Measurements from ENCODE around the gene PADI6. TPM values are rescaled to one million over a fixed set of nuclear protein-coding genes. Genes with fewer than 3 reads are reported as not detected.
"Not testable (repeated sequence)": the region's sequence is repeated elsewhere in the genome, so short reads cannot be mapped to it uniquely, and the experiment has no call there.

The PADI6 gene
- total RNA-seq, 1 donor from 2014 or later: not detected

GRCh38 chr1:17342014-17342441 lies 30.0 kb upstream of the PADI6 start:
- no peak overlapping the region for H3K4me2 ChIP-seq
- no peaks in the 10 kb centered on the region for H3K79me2 ChIP-seq (ENCODE audit: low read depth)
- H3K4me1 ChIP-seq: no peaks in the 10 kb centered on the region
- no peak overlapping the region for H3K27ac Mint-ChIP-seq
- H3K9me3 ChIP-seq (ENCODE audit: low read depth): no peaks in the 10 kb centered on the region
- DNase-seq (ENCODE audit: low spot score): no peak
- H2AFZ ChIP-seq (replicated peaks): no peak overlapping the region
- H3F3A ChIP-seq (ENCODE audit: low read depth): no peaks in the 10 kb centered on the region
- H3K4me1 Mint-ChIP-seq: no peaks in the 10 kb centered on the region
- H3K27ac ChIP-seq: no peak overlapping the region
- H3K27me3 Mint-ChIP-seq (ENCODE audit: insufficient read depth, low read depth): peaks cover 5% of the 10 kb centered on the region
- H3K36me3 Mint-ChIP-seq: no peaks in the 10 kb centered on the region
- no peaks in the 10 kb centered on the region for H3K27me3 ChIP-seq
- H3K9ac ChIP-seq: no peak overlapping the region
- H3K4me3 ChIP-seq: no peak overlapping the region
- H3K4me3 Mint-ChIP-seq: no peak overlapping the region
- peaks cover 6% of the 10 kb centered on the region for H3K9me3 Mint-ChIP-seq
- no peaks in the 10 kb centered on the region for H3K36me3 ChIP-seq
- TF ChIP-seq, protein P1, sequence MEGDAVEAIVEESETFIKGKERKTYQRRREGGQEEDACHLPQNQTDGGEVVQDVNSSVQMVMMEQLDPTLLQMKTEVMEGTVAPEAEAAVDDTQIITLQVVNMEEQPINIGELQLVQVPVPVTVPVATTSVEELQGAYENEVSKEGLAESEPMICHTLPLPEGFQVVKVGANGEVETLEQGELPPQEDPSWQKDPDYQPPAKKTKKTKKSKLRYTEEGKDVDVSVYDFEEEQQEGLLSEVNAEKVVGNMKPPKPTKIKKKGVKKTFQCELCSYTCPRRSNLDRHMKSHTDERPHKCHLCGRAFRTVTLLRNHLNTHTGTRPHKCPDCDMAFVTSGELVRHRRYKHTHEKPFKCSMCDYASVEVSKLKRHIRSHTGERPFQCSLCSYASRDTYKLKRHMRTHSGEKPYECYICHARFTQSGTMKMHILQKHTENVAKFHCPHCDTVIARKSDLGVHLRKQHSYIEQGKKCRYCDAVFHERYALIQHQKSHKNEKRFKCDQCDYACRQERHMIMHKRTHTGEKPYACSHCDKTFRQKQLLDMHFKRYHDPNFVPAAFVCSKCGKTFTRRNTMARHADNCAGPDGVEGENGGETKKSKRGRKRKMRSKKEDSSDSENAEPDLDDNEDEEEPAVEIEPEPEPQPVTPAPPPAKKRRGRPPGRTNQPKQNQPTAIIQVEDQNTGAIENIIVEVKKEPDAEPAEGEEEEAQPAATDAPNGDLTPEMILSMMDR (IDR thresholded peaks at IDR 0.05): no peak
- TF ChIP-seq EZH2 (IDR thresholded peaks at IDR 0.05) (no peak), EZH2phosphoT487 (IDR thresholded peaks at IDR 0.05) (no peak)
- no peaks in the 10 kb centered on the region for H4K20me1 ChIP-seq (ENCODE audit: low read depth)

DNA sequence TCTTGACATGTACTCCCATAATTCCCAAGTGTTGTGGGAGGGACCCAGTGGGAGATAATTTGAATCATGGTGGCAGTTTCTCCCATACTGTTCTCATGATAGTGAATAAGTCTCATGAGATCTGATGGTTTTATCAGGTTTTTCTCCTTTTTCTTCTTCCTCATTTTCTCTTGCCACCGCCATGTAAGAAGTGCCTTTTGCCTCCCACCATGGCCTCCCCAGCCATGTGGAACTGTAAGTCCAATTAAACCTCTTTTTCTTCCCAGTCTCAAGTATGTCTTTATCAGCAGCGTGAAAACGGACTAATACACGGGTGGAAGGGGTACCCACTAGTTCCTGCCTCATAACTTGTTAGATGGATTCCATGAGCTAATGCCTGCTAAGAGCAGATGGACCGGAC lies 26.5 kb upstream of the PADI6 start:
- H2AFZ ChIP-seq (replicated peaks); H3K79me2 ChIP-seq (ENCODE audit: low read depth); H3K36me3 Mint-ChIP-seq; H3K27ac ChIP-seq; H3K4me1 Mint-ChIP-seq; H3K27ac Mint-ChIP-seq; H3K36me3 ChIP-seq; H3K27me3 Mint-ChIP-seq (ENCODE audit: insufficient read depth, low read depth); H3K4me3 ChIP-seq; DNase-seq (ENCODE audit: low spot score); H3K4me1 ChIP-seq; H3K9ac ChIP-seq; H3K4me2 ChIP-seq; H4K20me1 ChIP-seq (ENCODE audit: low read depth); H3K27me3 ChIP-seq; H3K9me3 Mint-ChIP-seq; H3K4me3 Mint-ChIP-seq; H3F3A ChIP-seq (ENCODE audit: low read depth); H3K9me3 ChIP-seq (ENCODE audit: low read depth): not testable (repeated sequence)

- H3K27me3 ChIP-seq: no peaks in the 10 kb centered on the region
- no peak for DNase-seq (ENCODE audit: low spot score)
- no peak overlapping the region for H3K4me2 ChIP-seq
- H3K79me2 ChIP-seq (ENCODE audit: low read depth): no peaks in the 10 kb centered on the region
- peaks cover 2% of the 10 kb centered on the region for H3K27me3 Mint-ChIP-seq (ENCODE audit: insufficient read depth, low read depth)
- TF ChIP-seq, protein P1 (IDR thresholded peaks at IDR 0.05): no peak
- TF ChIP-seq EZH2 (IDR thresholded peaks at IDR 0.05) (no peak), EZH2phosphoT487 (IDR thresholded peaks at IDR 0.05) (no peak)
- H3K4me1 ChIP-seq: no peaks in the 10 kb centered on the region
- H2AFZ ChIP-seq (replicated peaks): no peak overlapping the region
- no peak overlapping the region for H3K27ac ChIP-seq
- no peaks in the 10 kb centered on the region for H3K36me3 Mint-ChIP-seq
- no peak overlapping the region for H3K27ac Mint-ChIP-seq
- H3K4me1 Mint-ChIP-seq: peaks cover 2% of the 10 kb centered on the region
- no peaks in the 10 kb centered on the region for H4K20me1 ChIP-seq (ENCODE audit: low read depth)
- H3K9ac ChIP-seq: no peak overlapping the region
- H3F3A ChIP-seq (ENCODE audit: low read depth): no peaks in the 10 kb centered on the region
- peaks cover 6% of the 10 kb centered on the region for H3K9me3 Mint-ChIP-seq
- H3K4me3 ChIP-seq: no peak overlapping the region
- H3K9me3 ChIP-seq (ENCODE audit: low read depth): no peaks in the 10 kb centered on the region
- H3K4me3 Mint-ChIP-seq: no peak overlapping the region
- H3K36me3 ChIP-seq: no peaks in the 10 kb centered on the region
Measured at GRCh38 chr1:17346046-17346789, 25.8 kb upstream of the PADI6 start.

- Histone ChIP-seq H3K9ac (no peak overlapping the region), H3K27ac (no peak overlapping the region), H3K4me1 (no peaks in the 10 kb centered on the region), H3K27me3 (no peaks in the 10 kb centered on the region), H3F3A (ENCODE audit: low read depth) (no peaks in the 10 kb centered on the region), H3K36me3 (no peaks in the 10 kb centered on the region), H3K4me3 (no peak overlapping the region), H3K79me2 (ENCODE audit: low read depth) (no peaks in the 10 kb centered on the region), H3K4me2 (no peak overlapping the region), H4K20me1 (ENCODE audit: low read depth) (no peaks in the 10 kb centered on the region), H3K9me3 (ENCODE audit: low read depth) (no peaks in the 10 kb centered on the region), H2AFZ (replicated peaks) (no peak overlapping the region)
- TF ChIP-seq EZH2phosphoT487 (IDR thresholded peaks at IDR 0.05): no peak
- TF ChIP-seq, protein P1 (IDR thresholded peaks at IDR 0.05): no peak
- no peak for TF ChIP-seq EZH2 (IDR thresholded peaks at IDR 0.05)
- no peaks in the 10 kb centered on the region for H3K36me3 Mint-ChIP-seq
- no peak overlapping the region for H3K27ac Mint-ChIP-seq
- no peak overlapping the region for H3K4me3 Mint-ChIP-seq
- H3K4me1 Mint-ChIP-seq: peaks cover 2% of the 10 kb centered on the region
- DNase-seq (ENCODE audit: low spot score): no peak
- H3K27me3 Mint-ChIP-seq (ENCODE audit: insufficient read depth, low read depth): peaks cover 4% of the 10 kb centered on the region
- H3K9me3 Mint-ChIP-seq: peaks cover 6% of the 10 kb centered on the region
Measured at GRCh38 chr1:17347769-17348592, 24.0 kb upstream of the PADI6 start.
